ENCODE data around the gene RASSF5. TPM values are rescaled to one million over a fixed set of nuclear protein-coding genes. Genes with fewer than 3 reads are reported as not detected.
A peak's percentile ranks its signal among the peaks of the same experiment; 100 is the strongest.

The RASSF5 gene
- total and polyA plus RNA-seq, 10 of the 15 experiments (the other 5 are each of a cell fraction or from before 2014, with no cell fraction given) = 14.0 to 89.6 (median 68.9) TPM

- 0 out of 2 replicates have a peak, but pooled peaks have one; percentile 24 for TF ChIP-seq TCF3 (IDR thresholded peaks at IDR 0.05; ENCODE audit: borderline replicate concordance, insufficient read depth, low read depth, low read length)
- TF ChIP-seq GATAD2B (conservative IDR thresholded peaks at IDR 0.05; ENCODE audit: low read depth) = no peak
- TF ChIP-seq RELB (IDR thresholded peaks at IDR 0.05; ENCODE audit: low read depth) = no peak
- no peak for TF ChIP-seq IRF5 (IDR thresholded peaks at IDR 0.05; ENCODE audit: borderline replicate concordance)
- no peak for TF ChIP-seq EP300 (IDR thresholded peaks at IDR 0.05; ENCODE audit: borderline replicate concordance in 1 of 2, control insufficient read depth in 1 of 2, low read depth in 2 of 2, low read length in 2 of 2)
- 0 out of 2 replicates have a peak, but pooled peaks have one; percentile 40 for TF ChIP-seq JUNB (IDR thresholded peaks at IDR 0.05)
- peak; percentile 25; the same call in 1 of the 2 replicates for TF ChIP-seq DPF2 (IDR thresholded peaks at IDR 0.05)
- TF ChIP-seq, protein P1, sequence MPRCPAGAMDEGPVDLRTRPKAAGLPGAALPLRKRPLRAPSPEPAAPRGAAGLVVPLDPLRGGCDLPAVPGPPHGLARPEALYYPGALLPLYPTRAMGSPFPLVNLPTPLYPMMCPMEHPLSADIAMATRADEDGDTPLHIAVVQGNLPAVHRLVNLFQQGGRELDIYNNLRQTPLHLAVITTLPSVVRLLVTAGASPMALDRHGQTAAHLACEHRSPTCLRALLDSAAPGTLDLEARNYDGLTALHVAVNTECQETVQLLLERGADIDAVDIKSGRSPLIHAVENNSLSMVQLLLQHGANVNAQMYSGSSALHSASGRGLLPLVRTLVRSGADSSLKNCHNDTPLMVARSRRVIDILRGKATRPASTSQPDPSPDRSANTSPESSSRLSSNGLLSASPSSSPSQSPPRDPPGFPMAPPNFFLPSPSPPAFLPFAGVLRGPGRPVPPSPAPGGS (IDR thresholded peaks at IDR 0.05; ENCODE audit: borderline replicate concordance, insufficient read depth, low read depth, low read length, poor library complexity, severe bottlenecking) = peak; percentile 33
- 0 out of 2 replicates have a peak, but pooled peaks have one; percentile 17 for TF ChIP-seq JUND (IDR thresholded peaks at IDR 0.05; ENCODE audit: low read depth, low read length)
- TF ChIP-seq LARP7 (IDR thresholded peaks at IDR 0.05) = no peak
These were observed 48.9 kb downstream of the RASSF5 start (continued) for GRCh38 chr1:206556047-206556749.
